Activated CD8-positive, alpha-beta memory T cell treated with anti-CD3 and anti-CD28 coated beads for 4 hours (primary cell): Measurements from ENCODE around the gene JAK3.
"Not testable (repeated sequence)": the region's sequence is repeated elsewhere in the genome, so short reads cannot be mapped to it uniquely, and the experiment has no call there.

Experiments
- DNase-seq, 2 donors: peaks; one replicate each; pipeline ENCODE4 v3.0.0-alpha.2; 2020; ENCODE audit warnings: low read depth in 2 of 2

Gene JAK3

DNA sequence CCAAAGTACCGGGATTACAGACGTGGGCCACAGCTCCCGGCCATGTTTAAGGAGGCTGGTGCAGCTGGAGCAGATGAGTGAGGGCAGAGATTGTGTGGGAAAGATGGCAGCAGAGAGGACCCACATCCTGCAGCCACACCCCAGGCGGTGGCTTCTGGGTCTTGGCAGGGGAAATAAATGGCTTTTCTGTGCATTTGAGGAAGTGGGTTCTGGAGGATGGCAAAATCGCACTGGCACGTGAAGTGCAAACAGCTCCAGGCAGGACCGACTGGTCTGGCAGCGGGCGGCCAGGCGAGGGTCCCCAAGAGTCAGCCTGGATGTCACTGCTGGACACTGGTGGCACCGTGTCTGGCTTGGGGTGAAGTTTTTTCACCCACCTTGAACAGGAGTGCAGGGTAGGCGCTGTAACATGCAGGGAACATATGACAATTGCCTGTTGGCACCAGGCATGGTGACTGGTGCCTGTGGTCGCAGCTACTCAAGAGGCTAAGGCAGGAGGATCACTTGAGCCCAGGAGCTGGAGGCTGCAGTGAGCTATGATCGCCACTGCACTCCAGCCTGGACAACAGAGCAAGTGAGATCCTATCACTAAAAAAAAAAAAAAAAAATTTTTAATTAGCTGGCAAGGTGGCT lies 44.4 kb downstream of the JAK3 start:
- no peak for DNase-seq

DNA sequence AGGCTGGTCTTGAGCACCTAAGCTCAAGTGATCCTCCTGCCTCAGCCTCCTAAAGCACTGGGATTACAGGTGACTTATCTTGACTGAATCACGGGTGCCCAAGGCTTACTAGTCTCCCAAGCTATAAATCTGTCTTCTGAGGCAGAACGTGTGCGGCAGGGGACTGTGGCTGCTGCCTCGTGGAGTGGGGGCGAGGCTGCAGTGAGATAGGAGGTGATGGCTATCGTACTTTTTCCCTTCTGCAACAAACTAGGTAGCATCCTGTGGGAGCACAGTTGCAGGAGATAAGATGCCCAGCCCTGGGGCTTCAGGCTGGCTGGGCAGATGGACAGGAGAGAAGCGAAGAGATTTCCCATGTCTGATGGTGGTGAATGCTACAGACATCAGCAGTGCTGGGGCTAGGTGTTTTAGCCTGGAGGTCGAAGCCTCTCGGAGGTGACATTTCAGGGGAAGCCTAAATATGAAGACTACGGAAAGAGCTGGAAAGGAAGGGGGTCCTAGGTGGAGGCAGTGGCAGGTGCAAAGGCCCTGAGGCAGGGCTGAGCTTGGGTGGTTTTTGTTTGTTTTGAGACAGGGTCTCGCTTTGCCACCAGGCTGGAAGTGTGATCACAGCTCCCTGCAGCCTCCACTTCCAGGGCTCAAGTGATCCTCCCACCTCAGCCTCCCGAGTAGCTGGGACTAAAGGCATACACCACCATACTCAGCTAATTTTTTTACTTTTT lies 45.5 kb downstream of the JAK3 start:
- DNase-seq, result no peak

DNA sequence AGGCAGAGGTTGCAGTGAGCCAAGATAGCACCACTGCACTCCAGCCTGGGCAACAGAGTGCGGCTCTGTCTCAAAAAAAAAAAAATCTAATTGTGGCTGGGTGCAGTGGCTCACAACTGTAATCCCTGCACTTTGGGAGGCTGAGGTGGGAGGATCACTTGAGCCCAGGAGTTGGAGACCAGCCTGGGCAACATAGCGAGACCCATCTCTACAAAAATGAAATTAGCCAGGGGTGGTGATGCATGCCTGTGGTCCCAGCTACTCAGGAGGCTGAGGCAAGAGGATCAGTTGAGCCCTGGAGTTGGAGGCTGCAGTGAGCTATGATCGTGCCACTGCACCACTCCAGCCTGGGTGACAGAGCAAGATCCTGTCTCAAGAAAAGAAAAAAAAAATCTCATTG lies 49.2 kb downstream of the JAK3 start:
- not testable (repeated sequence) for DNase-seq

DNA sequence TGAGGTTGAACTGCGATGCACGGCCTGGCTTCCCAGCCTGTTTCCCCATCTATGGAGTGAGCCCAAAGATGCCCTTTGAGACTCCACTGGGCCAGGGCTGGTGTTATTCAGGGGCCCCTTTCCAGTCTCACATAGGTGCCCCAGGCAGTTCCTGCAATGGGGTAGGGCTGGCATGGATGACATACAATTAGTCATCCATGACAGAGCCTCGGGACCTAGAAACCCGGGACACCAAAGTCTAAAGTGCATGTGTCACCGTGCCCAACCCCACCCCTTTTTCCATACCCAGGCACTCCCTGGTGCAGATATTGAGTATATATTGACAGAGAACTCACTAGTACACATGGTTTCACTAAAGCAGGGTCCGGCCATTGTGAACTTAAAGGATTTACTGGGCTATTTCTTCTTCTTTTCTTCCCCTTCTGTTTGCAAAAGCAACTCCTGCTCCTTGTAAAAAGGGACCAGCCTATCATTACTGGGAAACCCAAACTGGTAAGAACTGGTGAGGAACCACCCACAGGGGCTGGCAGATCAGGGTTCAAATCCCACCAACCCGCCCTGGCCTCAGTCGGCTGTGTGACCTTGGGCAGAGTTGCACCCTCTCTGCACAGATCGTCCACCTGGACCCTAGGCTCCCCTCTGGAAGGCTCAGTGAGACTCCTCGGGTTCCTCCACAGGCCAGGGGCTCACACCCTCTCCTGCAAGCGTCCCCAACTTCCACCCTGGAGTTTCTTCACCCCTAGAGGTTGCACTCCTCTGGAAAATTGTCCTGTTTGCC lies 50.2 kb downstream of the JAK3 start:
- no peak for DNase-seq

DNA sequence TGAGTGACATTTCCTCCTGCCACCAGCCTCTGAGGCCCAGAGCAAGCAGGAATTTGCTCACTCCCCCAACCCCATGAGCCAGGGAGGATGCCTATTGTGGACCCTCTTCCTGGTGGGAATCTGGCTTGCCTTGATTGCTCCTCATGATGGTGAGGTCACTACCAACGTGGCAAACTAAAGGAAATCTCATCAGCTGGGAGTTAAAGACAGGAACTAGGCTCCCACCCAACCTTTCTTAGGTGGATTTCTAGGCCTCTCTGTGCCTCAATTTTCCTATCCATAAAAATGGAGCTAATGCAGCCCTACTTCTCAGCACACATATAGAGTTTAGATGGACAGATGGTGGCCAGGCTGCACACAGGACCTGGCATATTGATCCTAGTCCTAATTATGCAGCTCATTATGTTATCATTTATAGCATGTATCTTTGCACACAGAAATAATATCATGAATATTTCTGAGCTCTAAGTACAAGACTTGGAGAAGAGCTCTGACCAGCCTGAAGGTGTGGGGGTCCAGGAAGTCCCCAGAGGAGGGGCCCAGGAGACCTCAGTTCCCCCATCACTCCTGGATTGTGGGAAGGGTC lies 50.9 kb downstream of the JAK3 start:
- no peak for DNase-seq

DNA sequence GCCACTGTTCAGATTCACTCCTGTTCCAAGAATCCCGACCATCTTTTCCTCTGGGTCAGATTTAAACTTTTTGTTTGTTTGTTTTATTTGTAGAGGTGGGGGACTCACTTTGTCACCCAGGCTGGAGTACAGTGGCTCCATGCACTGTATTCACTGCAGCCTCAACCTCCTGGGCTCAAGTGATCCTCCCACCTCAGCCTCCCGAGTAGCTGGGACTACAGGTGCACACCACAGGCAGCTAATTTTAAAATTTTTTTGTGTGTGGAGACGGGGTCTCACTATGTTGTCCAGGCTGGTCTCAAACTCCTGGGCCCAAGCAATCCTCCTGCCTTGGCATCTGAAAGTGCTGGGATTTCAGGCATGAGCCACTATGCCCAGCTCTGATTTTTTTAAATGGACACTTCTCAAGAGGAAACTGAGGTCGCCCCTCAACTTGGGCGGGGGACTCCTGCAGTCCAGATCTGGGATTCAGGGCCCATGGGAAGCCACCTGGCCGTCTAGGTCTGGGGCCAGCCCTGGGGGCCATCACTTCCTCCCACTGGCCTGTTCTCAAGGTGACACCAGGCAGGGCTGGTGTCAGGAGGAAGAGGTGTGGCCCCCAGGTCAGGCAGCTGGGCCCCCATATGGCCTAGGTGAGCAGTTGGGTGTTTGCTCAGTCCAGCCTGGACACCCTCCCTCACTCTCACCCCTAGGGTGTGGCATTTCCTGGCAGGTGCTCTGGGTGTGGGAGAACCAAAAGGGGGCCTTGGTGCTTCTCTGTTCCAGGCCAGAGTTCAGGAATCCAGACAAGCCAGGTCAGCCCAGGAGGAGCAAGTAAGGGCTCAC lies 51.6 kb downstream of the JAK3 start:
- DNase-seq, result no peak

DNA sequence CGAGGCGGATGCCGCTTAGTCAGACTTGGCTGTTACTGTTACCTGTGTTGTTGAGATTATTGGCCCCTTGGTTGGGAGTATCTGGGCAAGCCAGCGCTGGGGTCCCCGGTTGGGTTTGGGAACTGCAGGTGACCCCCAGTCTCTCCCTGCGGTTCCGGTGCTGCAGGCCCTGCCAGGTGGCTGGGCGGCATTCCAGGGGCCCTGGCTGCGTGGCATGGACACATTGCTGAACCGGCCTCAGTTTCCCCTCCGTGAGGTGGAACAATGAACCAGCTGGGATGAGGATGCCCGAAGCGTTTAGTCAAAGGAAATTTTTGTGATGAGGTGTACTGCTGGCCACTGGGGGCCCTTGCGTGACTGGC lies 52.3 kb downstream of the JAK3 start:
- DNase-seq, result no peak

DNA sequence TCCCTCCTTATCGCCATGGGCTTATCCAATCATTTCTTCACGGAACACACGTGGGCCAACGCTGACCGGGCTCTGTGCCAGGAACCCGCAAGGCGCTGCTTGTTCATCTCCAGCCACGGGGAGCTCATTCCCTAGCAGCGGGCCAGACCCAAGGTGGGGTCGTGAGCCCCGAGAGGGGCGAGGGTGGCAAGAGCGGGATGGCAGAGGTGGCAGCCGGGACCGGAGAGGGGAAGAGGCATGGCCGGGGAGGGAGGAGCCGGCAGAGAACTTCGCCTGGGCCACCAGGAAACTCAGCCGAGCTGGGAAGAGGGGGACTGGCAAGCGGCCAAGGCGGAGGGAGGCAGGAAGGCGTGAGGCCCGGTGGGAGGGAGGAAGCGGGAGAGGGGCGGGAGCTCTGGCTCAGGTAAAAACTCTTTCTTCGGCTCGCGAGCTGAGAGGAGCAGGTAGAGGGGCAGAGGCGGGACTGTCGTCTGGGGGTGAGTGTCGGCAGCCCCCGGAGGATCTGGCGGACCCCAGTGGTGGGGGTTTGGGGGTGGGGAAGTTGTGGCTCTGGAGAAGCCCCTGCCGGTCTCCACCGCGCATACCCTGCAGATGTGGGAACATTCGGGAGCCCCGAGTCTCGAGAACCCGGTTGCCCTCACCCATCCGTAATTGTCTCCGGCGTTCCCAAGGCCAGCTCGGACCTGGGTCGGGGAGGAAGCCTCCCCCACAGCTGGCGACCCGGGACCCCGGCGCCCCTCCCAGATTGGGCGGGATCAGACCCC lies 52.9 kb downstream of the JAK3 start, which contains the start of gene B3GNT3:
B3GNT3 (plus strand) TSS at position 408 of the 764 bp plus-strand sequence. CDS start 12,670 bp downstream, outside the sequence.
- no peak for DNase-seq

DNA sequence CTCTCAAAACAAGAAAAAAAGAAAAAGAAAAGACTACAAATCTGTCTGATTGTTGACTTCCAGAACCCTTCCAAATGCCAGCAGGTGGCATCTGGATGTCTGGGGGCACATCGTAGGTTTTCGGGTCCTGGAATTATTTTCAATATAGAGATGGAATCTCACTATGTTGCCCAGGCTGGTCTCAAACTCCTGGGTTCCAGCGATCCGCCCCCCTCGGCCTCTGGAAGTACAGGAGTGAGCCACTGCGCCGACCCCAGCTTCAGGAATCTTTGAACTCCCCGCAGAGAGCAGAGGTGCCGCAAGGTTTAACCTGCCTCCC lies 53.4 kb downstream of the JAK3 start:
- DNase-seq, result no peak

DNA sequence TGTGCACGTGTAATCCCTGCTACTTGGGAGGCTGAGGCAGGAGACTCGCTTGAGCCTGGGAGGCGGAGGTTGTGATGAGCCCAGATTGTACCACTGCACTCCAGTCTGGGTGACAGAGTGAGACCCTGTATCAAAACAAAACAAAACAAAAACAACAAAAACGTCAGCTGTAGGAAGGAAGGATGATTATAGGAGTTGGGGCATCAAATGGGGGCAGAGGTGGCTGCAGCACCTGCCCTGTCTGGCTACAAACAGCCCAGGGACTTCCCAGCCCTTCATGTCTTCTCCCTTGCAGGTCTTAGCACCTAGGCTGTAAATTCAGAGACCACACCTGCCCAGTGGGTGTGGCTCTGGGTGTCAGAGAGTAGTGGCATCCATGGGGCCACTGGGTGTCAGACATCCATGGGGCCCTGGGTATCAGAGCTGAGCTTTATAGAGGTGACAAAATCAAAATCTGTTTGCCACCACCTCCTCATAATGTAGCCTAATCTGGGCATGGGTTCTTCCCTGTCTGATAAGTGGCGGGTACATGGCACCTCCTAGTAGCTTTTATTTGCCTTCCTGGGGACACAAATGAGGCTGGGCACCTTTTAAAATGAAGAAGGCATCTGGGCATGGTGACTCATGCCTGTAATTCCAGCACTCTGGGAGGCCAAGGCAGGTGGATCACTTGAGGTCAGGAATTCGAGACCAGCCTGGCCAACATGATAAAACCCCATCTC lies 57.6 kb downstream of the JAK3 start:
- DNase-seq, result no peak

DNA sequence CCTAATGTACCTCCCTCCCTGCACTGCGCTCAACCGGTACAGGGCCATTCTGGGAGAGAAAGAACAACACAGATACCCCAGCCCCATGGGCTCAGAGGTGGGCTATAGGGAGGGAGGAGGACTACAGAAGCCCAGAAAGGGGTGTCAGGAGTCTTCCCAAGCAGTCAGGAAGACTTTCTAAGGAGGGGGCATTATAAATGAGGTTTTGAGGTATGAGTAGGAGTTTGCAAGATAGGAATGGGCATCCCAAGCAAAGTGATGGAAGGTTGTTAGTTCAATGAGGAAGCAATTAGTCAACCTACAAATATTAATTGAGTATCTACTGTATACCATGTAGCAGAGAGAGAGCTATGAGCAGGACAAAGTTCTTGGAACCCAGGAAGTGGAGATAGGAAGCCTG lies 59.1 kb downstream of the JAK3 start:
- no peak for DNase-seq

DNA sequence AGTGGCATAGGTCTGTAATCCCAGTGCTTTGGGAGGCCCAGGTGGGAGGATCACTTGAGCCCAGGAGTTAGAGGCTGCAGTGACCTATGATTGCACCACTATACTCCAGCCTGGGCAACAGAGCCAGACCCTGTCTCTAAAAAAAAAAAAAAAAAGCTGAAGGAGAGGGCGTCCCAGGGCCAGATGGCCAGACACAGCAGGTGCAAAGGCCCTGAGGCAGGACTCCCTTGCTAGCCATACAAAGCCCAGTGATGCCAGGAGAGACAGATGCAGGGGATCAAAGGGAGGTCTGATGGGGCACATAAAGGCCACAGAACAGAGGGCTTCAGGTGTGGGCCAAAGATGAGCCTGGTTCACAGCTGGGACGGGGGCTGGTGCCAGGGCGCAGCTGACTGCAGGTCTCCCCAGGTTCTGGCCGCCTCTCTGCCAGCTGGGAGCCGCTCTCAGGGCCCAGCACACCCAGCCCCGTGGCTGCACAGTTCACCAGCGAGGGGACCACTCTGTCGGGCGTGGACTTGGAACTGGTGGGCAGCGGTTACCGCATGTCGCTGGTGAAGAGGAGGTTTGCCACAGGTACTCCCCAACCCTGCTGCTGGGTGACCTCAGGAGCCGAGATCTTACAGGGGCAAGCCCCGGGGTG lies 60.4 kb downstream of the JAK3 start:
- DNase-seq, result no peak

DNA sequence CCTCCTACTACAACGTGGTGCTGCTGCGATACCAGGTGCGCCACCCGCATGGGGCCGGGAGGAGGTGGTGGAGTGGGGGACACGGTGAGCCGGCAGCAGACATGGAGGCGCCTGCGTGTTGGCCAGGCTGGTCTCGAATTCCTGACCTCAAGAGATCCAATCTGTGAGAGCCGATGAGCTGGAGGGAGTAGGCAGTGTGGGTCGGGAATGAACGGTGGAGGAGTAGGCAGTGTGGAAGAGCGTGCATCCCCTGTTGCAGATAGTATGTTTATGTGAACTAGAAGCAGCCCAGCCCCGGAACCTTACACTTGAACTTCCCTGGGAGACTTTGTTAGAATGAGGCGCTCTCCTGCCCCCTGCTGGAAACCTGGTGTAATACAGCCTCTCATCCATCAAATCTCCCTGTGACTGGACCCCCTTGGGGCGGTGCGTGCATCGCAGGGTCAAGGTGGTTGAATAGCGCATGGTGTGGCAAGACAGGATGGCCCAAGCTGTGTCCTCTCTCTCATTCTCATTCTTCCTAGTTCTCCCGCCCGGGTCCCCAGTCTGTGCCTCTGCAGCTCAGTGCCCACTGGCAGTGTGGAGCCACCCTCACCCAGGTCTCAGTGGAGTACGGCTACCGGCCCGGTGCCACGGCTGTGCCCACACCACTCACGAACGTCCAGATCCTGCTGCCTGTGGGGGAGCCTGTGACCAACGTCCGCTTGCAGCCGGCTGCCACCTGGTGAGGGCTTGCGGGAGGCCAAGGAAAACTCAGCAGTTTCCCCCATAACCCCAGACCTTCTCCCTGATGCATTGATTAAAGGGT lies 63.4 kb downstream of the JAK3 start:
- DNase-seq, result peak; percentile 32 to 43

DNA sequence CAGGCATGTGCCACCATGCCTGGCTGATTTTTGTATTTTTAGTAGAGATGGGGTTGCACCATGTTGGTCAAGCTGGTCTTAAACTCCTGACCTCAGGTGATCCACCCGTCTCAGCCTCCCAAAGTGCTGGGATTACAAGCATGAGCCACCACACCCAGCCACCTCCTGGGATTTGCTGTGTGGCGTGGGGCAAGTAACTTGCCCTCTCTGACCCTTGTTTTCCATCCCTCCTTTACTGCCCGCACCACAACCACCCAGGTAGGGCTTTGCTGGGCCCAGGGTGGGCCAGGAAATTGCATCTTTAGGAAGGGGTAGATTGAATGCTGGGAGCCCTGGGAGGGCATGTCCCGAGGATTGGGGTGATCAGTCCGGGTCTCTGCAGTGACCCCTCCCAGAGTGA lies 64.1 kb downstream of the JAK3 start:
- not testable (repeated sequence) for DNase-seq

DNA sequence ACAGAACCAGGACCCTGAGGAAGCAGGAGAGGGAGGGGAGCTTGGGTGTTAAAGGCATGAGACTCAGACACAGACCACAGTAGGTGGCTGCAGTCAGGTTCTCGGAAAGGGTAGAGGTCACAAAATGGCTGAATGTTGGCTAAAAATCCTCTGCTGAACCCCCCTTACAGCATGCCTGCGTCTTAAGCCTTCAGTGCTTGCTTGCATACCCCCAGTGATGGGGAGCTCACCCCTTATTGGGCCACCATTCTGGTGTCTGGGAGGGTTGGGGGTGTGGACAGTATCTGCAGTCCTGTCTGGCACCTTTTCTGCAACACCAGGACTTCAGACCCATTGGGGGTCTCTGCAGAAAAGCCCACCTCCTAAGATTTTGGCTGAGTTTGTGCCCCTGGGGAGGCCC lies 67.0 kb downstream of the JAK3 start:
- DNase-seq, result no peak

DNA sequence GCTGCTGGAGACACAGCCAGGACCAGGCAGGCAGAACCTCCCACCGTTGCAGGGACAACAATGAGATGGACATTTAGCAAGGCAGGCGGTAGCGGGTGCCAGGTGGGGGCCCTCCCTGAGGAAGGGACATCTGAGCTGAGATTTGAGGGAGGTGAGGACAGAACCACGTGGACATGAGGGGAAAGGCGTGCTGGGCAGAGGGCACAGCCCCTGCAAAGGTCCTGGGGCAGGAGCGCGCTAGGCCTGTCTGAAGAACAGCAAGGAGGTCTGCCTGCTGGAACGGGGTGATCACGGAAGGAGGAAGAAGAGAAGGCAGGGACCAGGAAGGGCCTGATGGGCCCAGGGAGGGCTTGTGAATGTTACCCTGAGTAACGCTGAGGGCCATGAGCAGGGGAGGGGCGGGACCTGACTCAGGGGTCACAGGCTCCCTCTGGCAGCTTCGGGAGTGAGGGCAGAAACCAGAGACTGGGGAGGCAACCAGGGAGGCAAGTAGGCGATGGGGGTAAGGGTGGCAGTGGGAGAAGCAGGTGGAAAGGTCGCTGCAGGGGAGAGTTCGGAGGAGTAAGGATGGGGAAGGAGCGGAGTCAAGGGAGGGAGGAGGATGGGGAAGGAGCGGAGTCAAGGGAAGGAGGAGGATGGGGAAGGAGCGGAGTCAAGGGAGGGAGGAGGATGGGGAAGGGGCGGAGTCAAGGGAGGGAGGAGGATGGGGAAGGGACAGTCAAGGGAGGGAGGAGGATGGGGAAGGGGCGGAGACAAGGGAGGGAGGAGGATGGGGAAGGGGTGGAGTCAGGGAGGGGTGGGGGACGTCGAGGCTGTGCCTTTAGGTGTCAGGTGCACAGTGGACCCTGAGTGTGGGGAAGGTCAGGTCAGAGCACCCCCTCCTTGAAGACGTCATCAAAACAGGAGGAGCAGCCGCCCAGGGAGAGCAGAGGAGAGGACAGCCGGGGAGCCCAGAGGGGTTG lies 68.5 kb downstream of the JAK3 start:
- DNase-seq, result no peak

DNA sequence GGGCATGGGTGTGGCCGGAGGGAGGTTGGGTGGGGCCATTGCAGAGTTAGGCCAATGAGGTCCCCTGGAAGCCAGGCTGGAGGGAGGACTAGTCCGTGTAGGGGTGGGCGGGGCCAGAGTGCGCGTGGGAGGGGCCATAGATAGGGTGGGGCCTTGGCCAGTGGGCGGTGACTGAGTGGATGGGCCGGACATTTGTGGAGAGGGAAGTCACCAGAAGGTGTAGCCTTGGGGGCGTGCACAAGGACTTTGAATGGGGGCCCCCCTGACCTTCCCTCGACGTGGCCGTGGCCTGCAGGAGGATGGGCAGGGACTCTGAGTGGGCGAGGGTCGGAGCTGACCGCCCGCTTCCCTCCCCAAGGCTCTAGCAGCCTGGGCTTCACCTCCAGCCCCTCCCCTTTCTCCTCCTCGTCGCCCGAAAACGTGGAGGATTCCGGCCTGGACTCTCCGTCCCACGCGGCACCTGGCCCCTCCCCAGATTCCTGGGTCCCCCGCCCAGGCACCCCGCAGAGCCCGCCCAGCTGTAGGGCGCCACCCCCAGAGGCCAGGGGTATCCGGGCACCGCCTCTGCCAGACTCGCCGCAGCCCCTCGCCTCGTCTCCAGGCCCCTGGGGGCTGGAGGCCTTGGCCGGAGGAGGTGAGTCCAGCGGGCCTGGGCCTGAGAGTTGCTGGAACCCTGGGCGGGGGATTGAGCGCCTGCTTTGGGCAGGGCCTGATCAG lies 69.4 kb downstream of the JAK3 start:
- DNase-seq, result no peak
